Stimulated activated CD8-positive, alpha-beta memory T cell treated with anti-CD3 and anti-CD28 coated beads, Interleukin-12 subunit alpha, Interleukin-12 subunit beta, amount 100 ng/mL, for 24 hours (primary cell): ENCODE results near the gene RPS13.
"Not testable (repeated sequence)": the region's sequence is repeated elsewhere in the genome, so short reads cannot be mapped to it uniquely, and the experiment has no call there.

ENCODE experiments used
- DNase-seq: peaks from one replicate; pipeline ENCODE4 v3.0.0-alpha.2; 2020; ENCODE audit errors: extremely low read depth

RPS13 gene

DNA sequence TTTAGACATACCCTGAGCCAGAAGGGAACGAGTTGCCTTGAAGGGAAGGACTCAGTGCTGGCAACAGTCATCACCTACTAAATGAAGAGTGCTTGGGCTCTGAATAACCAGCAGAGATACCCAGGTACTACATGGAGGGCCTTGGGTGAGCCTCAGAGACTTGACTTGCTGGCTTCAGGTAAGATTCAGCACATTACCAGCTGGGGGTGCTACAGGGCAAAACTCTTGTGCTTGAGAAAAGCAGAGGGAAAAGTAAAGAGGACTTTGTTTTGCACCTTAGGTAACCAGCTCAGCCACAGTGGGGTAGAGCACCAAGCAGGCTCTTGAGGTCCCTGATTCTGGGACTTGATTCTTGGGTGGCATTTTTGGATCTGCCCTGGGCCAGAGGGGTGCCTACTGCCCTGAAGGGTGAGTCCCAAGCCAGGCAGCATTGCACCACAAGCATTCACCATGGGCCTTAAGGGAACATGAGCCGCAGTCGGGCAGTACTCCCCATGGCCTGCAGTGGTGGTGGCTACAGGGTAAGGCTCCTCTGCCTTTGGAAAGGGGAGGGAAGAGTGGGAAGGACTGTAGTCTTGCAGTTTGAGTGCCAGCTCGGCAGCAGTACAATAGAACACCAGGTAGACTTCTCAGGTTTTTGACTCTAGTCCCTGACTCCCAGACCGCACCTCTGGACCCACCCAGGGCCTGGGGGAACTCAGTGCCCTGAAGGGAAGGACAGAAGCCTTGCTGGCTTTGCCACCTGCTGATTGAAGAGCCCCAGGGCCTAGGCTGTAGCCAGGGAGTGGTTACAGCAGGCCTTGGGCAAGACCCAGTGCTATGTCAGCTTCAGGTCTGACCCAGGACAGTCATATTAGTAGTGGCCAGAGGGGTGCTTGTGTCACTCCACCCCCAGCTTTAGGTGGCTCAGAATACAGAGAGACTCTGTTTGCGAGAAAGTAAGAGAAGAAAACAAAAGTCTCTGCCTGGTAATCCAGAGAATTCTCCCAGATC is 40.5 kb downstream of the RPS13 start:
- DNase-seq, result no peak

DNA sequence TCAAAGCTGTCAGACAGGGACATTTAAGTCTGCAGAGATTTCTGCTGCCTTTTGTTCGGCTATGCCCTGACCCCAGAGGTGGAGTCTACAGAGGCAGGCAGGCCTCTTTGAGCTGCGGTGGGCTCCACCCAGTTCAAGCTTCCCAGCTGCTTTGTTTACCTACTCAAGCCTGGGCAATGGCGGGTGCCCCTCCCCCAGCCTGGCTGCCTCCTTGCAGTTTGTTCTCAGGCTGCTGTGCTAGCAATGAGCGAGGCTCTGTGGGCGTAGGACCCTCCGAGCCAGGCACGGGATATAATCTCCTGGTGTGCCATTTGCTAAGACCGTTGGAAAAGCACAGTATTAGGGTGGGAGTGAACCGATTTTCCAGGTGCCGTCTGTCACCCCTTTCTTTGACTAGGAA is 43.4 kb downstream of the RPS13 start:
- not testable (repeated sequence) for DNase-seq

DNA sequence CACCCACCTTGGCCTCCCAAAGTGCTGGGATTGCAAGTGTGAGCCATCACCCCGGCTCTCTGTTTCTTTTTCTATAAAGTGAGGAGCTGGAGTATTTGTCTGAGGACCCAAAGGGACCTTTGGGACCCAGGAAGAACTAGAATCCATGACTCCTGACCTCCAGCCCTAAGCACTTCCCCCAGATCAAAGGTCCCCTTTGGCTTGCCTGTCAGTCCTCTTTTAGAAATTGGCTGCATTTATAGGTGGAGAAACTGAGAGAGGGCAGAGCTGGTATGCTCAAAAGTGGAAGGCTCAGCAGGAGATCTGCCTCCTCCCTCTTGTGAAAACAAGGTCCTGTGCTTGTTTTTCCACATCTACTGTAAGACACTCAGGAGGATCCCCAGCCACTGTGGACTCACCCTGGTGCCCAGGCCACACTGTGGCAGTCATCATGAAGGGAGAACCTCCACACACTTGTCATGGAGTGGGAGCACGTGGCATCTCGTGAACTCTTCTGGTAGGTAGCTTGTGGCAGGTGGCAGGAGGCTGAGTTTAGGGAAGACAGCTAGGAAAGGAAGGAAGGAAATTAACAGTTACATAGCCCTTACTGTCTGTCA is 50.9 kb downstream of the RPS13 start:
- no peak for DNase-seq

DNA sequence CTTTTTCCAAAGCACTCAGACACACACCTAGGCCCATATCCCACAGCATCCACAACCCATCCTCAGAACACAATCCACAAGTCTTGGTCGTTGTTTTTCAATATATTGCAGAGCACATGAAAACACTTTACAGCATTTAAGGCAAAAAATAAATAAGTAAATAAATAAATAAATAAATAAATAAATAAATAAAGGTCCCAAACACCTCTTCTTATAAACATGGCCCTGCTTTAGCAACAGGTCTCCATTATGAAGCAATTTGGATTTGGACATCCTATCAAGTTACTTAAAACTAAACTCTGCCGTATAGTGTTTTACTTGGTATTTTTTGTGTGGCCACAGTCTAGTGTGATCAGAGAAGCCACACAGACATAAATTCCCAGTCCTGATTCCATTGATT is 52.5 kb downstream of the RPS13 start:
- DNase-seq, result no peak
